Karpas-422 (cell line): ENCODE data around the gene C2. TPM values are rescaled to one million over a fixed set of nuclear protein-coding genes. Genes with fewer than 3 reads are reported as not detected.

Experiments used
- DNase-seq: peaks from one replicate; pipeline ENCODE4 v3.0.0-alpha.2; 2015
- H2AFZ ChIP-seq: fragments of 200-600 bp; sonication (generic); 2 replicates; pipeline ENCODE4 v1.6.1; 2014; ENCODE audit warnings: antibody characterized with exemption, low read length, mixed read lengths
- H3K27ac ChIP-seq: fragments of 200-600 bp; sonication (generic); 2 replicates; pipeline ENCODE4 v1.5.1; 2014; ENCODE audit warnings: mild to moderate bottlenecking, low read length, moderate library complexity
- H3K27me3 ChIP-seq: fragments of 200-600 bp; sonication (generic); 2 replicates; pipeline ENCODE4 v1.6.1; 2014; ENCODE audit warnings: low read length, mixed read lengths
- H3K36me3 ChIP-seq: fragments of 200-600 bp; sonication (generic); 2 replicates; pipeline ENCODE4 v1.6.1; 2014; ENCODE audit warnings: low read length, mixed read lengths; ENCODE audit not compliant: insufficient read depth
- H3K4me1 ChIP-seq: fragments of 200-600 bp; sonication (generic); 2 replicates; pipeline ENCODE4 v1.6.1; 2014; ENCODE audit warnings: mild to moderate bottlenecking, low read length, mixed read lengths
- H3K4me2 ChIP-seq: fragments of 200-600 bp; sonication (generic); 2 replicates; pipeline ENCODE4 v1.6.1; 2014; ENCODE audit warnings: low read length, low read depth, mild to moderate bottlenecking; ENCODE audit not compliant: poor library complexity, severe bottlenecking
- H3K4me3 ChIP-seq: fragments of 200-600 bp; sonication (generic); 2 replicates; pipeline ENCODE4 v1.5.1; 2014; ENCODE audit warnings: mild to moderate bottlenecking, antibody characterized with exemption, low read length, mixed read lengths
- H3K79me2 ChIP-seq: fragments of 200-600 bp; sonication (generic); 2 replicates; pipeline ENCODE4 v1.6.1; 2014; ENCODE audit warnings: mild to moderate bottlenecking, low read length, mixed read lengths
- H3K9ac ChIP-seq: fragments of 200-600 bp; sonication (generic); 2 replicates; pipeline ENCODE4 v1.6.0; 2014; ENCODE audit warnings: low read length
- H3K9me2 ChIP-seq: fragments of 200-600 bp; sonication (generic), shearing (Covaris generic); replicated peaks from 2 replicates; pipeline ENCODE4 v1.6.0; 2014; ENCODE audit warnings: mild to moderate bottlenecking, low read length, moderate library complexity; ENCODE audit not compliant: insufficient read depth
- H3K9me3 ChIP-seq: fragments of 300-700, 200-600 bp; sonication (generic); 2 replicates; pipeline ENCODE4 v1.6.1; 2014; ENCODE audit warnings: low read length, mixed read lengths
- H4K20me1 ChIP-seq: fragments of 200-600 bp; sonication (generic); 2 replicates; pipeline ENCODE4 v1.6.1; 2014; ENCODE audit warnings: mild to moderate bottlenecking, antibody characterized with exemption, low read length, low read depth; ENCODE audit not compliant: insufficient read depth
- total RNA-seq: library from RNA; depleted of rRNA; stranded (reverse); fragments of >200 nt; shearing (Covaris generic); gene quantifications from 2 replicates; pipeline ENCODE4 v1.2.3, GENCODE V29; 2014; ENCODE audit warnings: low replicate concordance

Gene C2
- total RNA-seq, 1 experiment from 2014 or later = not detected

DNA sequence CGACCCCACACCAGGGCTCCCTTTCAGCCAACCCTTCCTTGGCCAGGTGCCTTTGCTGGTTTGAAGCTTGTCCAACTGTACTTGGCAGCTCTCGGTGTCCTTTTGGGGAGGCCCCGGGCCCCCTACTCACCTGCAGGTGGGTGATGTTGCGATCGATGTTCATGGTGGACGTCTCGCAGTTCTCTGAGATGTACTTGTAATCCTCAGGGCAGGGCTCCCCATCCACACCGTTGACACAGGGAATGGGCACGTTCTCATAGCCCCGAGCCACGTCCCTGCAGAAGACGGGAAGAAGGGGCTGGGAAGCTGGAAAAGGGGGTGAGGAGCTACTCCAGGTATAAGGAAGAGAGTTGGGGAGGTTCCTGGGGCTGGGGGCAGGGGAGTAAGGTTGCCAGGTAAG, 43.8 kb upstream of the C2 start:
- DNase-seq = no peak
- Histone ChIP-seq H3K4me2 (no peak overlapping the region), H3K9me2 (no peaks in the 10 kb centered on the region), H3K9me3 (no peaks in the 10 kb centered on the region), H3K27ac (no peak overlapping the region), H3K4me1 (no peaks in the 10 kb centered on the region), H2AFZ (no peak overlapping the region), H3K4me3 (no peak overlapping the region), H3K27me3 (no peaks in the 10 kb centered on the region), H3K36me3 (peaks cover 16% of the 10 kb centered on the region), H3K9ac (no peak overlapping the region), H3K79me2 (no peaks in the 10 kb centered on the region), H4K20me1 (no peaks in the 10 kb centered on the region)

DNA sequence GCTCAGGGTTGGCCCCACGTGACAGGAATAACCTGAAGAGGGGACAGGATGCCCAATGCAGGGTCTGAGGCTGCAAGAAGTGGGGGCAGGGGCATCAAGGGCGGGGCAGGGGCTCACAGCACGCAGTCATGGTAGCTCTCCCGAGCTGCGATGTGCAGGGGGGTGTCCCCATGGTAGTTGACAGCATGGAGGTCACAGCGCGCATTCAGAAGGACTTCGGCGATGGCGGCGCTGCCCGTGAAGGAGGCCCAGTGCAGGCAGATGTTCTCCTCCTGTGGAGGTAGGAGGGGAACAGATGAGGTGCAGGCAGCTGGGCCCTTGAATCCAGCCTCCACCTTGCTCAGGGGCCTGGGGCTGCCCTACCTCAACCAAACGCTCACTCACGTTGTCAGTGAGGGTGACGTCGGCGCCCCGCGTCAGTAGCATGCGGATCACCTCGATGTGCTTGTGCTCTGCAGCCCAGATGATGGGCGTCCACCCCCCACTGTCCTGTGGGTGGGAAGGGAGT, 42.9 kb upstream of the C2 start:
- Histone ChIP-seq H3K4me2 (no peak overlapping the region), H3K27me3 (no peaks in the 10 kb centered on the region), H2AFZ (no peak overlapping the region), H3K9me2 (no peaks in the 10 kb centered on the region), H3K9me3 (no peaks in the 10 kb centered on the region), H3K27ac (no peak overlapping the region), H3K79me2 (no peaks in the 10 kb centered on the region), H3K9ac (no peak overlapping the region), H3K4me1 (no peaks in the 10 kb centered on the region), H3K4me3 (no peak overlapping the region), H4K20me1 (no peaks in the 10 kb centered on the region), H3K36me3 (peaks cover 18% of the 10 kb centered on the region)
- no peak for DNase-seq

DNA sequence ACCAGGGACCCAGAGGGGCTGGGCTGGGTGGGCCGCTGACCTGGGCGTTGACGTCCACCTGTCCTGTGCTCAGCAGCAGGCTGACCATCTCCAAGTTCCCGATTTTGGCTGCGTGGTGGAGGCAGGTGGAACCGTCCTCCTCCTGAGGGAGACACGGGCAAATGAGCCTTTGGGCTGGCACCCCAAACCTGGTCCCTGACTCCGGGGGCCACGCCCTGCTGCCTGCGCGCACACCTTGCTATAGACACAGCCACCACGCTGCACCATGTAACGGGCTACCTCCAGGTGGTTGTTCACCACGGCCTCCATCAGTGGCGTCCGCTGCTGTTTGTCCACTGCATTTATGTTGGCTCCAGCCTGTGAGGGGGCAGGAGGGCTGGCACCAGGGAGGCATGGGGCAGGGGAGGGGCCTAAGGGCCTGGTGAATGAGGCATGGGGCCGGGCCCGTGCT, 41.0 kb upstream of the C2 start:
- Histone ChIP-seq H3K4me2 (no peak overlapping the region), H3K9me3 (no peaks in the 10 kb centered on the region), H3K4me1 (no peaks in the 10 kb centered on the region), H4K20me1 (no peaks in the 10 kb centered on the region), H3K9ac (no peak overlapping the region), H3K9me2 (no peaks in the 10 kb centered on the region), H3K79me2 (no peaks in the 10 kb centered on the region), H2AFZ (no peak overlapping the region), H3K27ac (no peak overlapping the region), H3K4me3 (no peak overlapping the region), H3K27me3 (no peaks in the 10 kb centered on the region), H3K36me3 (peaks cover 16% of the 10 kb centered on the region; the same call in 1 of the 2 replicates)
- no peak for DNase-seq

DNA sequence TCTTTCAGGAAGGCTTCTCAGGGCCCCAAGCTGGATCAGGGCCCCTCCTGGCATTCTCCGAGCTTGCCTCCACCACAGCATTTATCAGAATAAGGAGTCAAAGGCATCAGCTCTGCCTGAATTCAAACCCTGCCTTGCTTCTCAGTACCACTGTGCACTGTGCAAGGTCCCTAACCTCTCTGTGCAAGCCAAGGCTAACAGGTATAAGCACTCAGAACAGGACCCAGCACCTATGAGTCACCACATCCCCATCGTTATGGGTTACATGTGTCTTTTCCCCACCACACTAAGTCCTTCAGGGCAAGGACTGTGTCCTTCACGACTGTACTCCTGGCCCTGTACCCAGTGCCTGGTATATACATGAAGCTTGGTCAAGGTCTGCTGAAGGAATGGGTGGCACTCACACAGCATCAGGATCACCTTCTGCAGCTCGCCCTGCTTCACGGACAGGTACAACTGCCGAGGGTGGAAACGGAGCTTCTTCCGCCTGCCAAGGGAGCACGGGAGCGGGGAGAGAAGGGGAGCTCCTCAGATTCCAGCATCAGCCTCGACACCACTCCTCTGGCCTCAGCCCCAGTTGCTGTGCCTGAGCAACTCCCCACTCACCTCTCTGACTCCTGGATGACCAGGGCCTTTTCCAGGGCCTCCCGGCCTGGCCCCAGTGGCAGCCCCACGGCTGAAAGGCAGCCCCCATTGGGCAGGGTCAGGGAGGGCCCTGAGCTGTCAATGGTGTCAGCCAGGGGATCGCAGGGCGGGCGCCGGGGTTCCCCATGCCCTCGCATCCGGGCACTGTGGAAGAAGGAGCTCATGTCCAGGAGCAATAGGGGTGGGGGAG, 40.1 kb upstream of the C2 start:
- H3K36me3 ChIP-seq = peaks cover 24% of the 10 kb centered on the region; the same call in 1 of the 2 replicates

GRCh38 chr6:31888276-31889258, 39.0 kb upstream of the C2 start:
- H3K4me3 ChIP-seq = no peak overlapping the region
- no peaks in the 10 kb centered on the region for H3K27me3 ChIP-seq
- H3K9me2 ChIP-seq = no peaks in the 10 kb centered on the region
- H3K4me1 ChIP-seq = no peaks in the 10 kb centered on the region
- peak; percentile 71 for DNase-seq
- H3K9me3 ChIP-seq = no peaks in the 10 kb centered on the region
- H3K27ac ChIP-seq = no peak overlapping the region
- no peaks in the 10 kb centered on the region for H4K20me1 ChIP-seq
- no peak overlapping the region for H3K9ac ChIP-seq
- no peak overlapping the region for H2AFZ ChIP-seq
- no peak overlapping the region for H3K4me2 ChIP-seq
- peaks cover 30% of the 10 kb centered on the region; the same call in 1 of the 2 replicates for H3K36me3 ChIP-seq
- H3K79me2 ChIP-seq = no peaks in the 10 kb centered on the region

More for the DNA sequence above, 40.1 kb upstream of the C2 start:
- no peak overlapping the region for H3K4me3 ChIP-seq
- no peak for DNase-seq
- no peak overlapping the region for H2AFZ ChIP-seq
- H3K27me3 ChIP-seq = no peaks in the 10 kb centered on the region
- H3K9ac ChIP-seq = no peak overlapping the region
- no peak overlapping the region for H3K4me2 ChIP-seq
- H3K79me2 ChIP-seq = no peaks in the 10 kb centered on the region
- H3K27ac ChIP-seq = no peak overlapping the region
- H3K9me3 ChIP-seq = no peaks in the 10 kb centered on the region
- no peaks in the 10 kb centered on the region for H4K20me1 ChIP-seq
- no peaks in the 10 kb centered on the region for H3K9me2 ChIP-seq
- H3K4me1 ChIP-seq = no peaks in the 10 kb centered on the region

DNA sequence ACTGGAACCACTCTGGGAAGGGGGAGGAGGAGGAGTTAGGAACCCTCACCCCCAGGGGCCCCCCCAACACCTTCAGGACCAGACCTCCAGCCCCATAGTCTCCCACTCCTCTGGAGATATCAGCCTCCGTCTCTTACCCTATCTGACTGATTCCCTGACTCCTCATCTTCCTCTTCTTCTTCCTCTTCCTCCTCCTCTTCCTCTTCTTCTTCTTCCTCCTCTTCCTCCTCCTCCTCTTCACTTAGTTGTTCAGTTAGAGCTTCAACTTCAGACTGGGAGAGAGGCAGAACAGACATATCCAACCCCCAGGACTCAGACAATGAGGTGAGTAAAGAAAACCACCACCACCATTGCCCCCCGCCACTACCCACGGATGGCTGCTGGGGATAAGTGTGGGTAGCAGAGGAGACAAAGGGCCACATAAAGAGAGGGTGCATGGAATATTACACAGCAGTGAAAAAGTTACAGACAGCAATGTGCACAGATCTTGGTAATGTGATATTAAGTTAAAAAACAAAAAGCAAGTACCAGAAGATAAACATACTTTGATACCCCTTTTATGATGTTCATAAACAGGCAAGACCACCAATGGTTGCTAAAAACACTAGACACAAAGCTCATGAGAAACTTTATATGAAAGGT, 38.1 kb upstream of the C2 start:
- Histone ChIP-seq H3K9ac (no peak overlapping the region), H3K4me2 (no peak overlapping the region), H3K27ac (no peak overlapping the region), H3K27me3 (no peaks in the 10 kb centered on the region), H3K9me2 (no peaks in the 10 kb centered on the region), H2AFZ (no peak overlapping the region), H3K4me1 (no peaks in the 10 kb centered on the region), H3K79me2 (no peaks in the 10 kb centered on the region), H4K20me1 (no peaks in the 10 kb centered on the region), H3K9me3 (no peaks in the 10 kb centered on the region), H3K36me3 (peaks cover 30% of the 10 kb centered on the region; the same call in 1 of the 2 replicates), H3K4me3 (no peak overlapping the region)
- no peak for DNase-seq

DNA sequence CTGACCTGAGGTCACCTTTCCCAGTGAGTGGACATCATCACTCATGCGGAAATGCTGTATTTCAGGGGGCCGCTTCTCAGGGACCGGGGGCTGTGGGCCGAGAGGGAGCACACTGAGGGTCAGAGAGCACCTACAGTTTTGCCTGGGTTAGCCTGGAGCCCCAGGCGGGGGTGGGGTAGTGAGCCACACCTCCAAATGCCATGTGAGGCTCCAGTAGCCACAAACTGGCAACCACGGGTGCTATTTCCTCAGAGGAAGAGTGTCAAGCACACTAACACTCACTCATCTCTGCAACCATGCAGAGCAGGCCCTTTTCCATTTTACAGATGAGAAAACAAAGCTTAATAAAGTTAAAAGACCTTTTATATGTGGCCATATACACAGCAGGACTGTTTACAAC, 34.7 kb upstream of the C2 start:
- H4K20me1 ChIP-seq = no peaks in the 10 kb centered on the region
- DNase-seq = no peak
- H3K4me1 ChIP-seq = peaks cover 10% of the 10 kb centered on the region
- H3K9me2 ChIP-seq = no peaks in the 10 kb centered on the region
- H3K36me3 ChIP-seq = peaks cover 33% of the 10 kb centered on the region; the same call in 1 of the 2 replicates
- peaks cover 17% of the 10 kb centered on the region for H3K79me2 ChIP-seq
- H3K9ac ChIP-seq = no peak overlapping the region
- H3K27ac ChIP-seq = no peak overlapping the region
- H3K9me3 ChIP-seq = no peaks in the 10 kb centered on the region
- H3K4me2 ChIP-seq = no peak overlapping the region
- no peaks in the 10 kb centered on the region for H3K27me3 ChIP-seq
- no peak overlapping the region for H2AFZ ChIP-seq
- H3K4me3 ChIP-seq = no peak overlapping the region
